ENCODE data around the gene ADARB2. TPM values are rescaled to one million over a fixed set of nuclear protein-coding genes. Genes with fewer than 3 reads are reported as not detected.

Gene ADARB2
- total RNA-seq, 1 donor from 2014 or later, result not detected

DNA sequence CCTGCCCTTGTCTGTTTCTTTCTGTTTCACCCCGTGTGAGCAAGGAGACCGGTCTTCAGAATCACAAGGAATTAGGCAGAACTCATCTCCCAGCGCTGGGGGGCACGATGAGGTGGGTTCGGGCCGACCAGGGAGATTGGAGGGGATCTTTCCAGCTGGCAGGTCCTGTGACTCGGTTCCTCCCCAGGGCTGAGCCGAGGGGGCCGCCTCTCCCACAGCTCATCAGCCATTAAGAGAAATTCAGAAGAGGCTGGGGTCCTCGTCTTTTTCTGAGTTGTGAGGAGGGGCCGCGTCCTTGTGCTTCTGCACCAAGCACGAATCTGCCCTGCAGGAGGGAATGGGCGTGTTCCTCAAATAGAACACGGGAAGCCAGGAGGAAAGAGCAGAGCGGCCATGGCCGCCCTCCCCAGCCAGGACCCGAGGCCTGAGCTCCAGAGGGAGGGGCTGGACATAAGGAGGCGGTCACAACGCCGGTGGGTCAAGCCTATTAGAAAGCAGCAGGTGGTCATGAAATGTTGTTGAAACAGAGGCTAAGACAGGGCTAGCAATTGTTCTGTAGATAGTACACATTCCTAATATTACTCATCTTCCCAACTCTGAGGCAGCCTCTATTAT lies 125.3 kb downstream of the ADARB2 start:
- no peak for DNase-seq

GRCh38 chr10:1610986-1611770 lies 126.1 kb downstream of the ADARB2 start:
- no peak for DNase-seq

GRCh38 chr10:1609648-1609970 lies 127.7 kb downstream of the ADARB2 start:
- no peak for DNase-seq

DNA sequence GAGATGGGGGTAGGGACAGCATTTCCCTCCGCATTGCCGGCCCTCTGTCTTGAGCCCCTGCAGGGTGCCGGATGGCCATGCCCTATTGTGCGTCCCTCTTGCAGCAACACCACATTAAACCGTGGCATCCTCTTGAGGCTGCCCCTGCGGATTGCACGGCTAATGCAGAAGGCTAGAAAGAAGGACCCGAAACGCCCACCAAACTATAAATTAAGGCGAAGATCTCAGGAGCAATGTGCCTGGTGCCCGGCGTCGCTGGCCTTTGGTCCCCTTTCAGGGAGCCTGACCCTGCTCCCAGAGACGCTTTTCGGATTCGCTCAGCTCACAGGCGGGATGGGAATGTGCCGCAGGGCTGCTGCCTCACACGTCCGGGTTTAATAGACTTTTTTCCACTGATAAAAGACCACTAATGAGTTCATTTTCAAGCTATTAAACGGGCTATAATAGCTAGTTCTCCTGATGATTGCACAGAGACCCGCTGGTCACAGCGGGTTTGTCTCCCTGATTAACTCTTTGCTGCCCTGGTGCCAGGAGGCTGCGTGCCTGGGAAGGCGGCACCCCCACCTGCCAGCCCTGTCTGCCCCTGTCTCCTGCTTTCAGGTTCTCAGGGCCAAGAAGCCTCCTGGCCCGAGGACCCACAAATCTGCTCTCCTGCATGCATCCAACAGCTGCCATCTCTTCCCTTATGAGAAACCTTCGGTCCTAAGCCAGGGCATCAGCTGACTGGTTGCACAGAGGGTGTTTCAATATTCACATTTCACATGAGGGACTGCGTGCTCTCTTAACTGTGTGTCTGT lies 128.3 kb downstream of the ADARB2 start:
- DNase-seq, result no peak

DNA sequence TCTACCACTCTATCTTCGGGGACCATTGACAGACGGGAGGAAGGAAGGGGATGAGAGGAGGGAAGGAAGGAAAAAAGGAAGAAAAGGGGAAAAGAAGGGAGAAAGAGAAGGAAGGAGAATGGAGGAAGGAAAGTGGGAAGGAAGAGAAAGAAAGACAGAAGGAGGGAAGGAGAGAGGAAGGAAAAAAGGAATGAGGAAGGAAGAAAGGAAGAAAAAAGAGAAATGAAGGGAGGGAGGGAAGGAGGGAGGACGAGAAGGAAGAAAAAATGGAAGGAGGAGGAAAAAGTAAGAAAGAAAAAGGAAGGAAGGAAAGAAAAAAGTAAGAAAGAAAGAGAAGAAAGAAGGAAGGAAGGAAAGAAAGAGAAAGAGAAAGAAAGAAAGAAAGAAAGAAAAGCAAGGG lies 128.9 kb downstream of the ADARB2 start:
- DNase-seq, result no peak

DNA sequence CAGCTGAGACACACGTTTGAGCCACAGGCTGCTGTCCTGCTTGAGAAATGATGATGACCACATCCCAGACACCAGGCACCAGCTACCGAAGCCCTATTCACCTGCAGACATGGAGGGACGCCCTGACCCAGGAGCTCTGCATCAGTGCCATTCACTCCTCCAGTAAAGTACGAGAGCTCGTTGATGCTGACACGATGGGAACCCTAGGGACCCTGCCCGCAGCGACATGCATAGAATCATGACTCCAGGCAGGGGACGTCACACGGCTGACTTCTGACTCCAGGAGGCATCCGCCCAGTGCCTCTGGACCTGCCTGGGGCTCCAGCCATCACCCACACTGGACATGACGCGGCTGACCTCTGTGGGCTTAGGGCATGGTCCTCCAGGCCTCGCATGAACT lies 129.9 kb downstream of the ADARB2 start:
- DNase-seq, result no peak

- DNase-seq, result no peak
Observed at GRCh38 chr10:1605999-1606940, 131.1 kb downstream of the ADARB2 start.

GRCh38 chr10:1605121-1605520 lies 132.2 kb downstream of the ADARB2 start:
- no peak for DNase-seq

GRCh38 chr10:1604246-1604645 lies 133.1 kb downstream of the ADARB2 start:
- DNase-seq, result no peak

DNA sequence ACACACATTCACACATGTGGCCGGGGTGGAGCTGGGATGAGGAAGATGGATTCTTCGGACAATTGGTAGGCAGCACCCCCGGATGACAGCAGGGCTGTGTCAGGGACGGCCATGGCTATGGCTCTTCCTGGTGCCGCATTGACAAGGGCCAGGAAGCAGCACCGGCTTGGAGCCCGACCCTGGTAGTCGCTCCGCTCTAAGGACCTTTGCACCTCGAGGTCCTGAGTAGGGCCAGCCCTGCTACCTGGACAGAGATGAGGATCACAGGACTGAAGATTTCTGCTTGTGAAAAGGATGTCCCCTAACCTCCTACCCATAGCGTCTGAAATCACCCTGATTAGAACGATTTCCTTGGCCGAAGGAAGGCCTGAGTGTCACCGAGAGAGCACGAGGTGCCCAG lies 134.1 kb downstream of the ADARB2 start:
- DNase-seq, result no peak

DNA sequence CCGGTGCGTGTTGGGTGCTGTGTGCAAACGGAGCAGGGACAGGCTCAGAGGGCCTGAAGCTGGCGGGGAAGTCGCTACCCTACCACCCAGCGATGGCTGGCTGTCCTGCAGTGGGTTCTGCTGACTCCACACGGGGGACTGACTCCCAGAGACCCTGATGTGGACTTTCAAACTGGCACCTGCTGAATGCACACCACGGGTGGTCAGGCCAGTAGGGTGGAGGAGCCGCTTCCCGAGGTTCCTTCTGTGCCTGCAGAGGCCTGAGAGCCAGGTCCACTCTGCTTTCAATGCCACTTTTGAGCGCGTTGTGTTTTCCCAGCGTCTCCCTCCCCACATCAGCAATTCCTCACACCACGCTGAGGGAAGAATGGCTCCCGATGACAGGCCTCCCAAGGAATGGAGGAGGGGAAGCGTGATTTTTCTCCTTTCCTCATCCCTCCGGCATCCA lies 135.3 kb downstream of the ADARB2 start:
- no peak for DNase-seq

GRCh38 chr10:1601406-1601805 lies 135.9 kb downstream of the ADARB2 start:
- no peak for DNase-seq

DNA sequence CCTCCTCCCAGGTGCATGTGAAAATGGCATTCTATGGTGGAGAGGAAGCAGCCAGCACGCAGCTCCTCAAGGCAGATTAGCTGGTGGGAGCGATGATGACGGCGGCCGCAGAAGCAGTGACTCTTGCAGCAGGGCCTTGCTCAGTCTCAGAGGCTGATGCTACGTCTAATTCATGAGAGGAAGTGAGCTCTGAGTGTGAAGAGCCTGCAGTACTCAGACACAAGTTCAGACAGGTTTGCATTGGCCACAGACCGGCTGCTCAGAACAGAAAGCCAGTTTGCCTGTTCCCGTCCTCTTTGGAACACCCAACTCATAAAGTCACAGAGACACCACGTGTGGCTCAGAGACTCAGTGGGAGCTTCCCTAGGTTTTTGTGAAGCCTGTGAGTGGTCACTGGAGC lies 136.5 kb downstream of the ADARB2 start:
- no peak for DNase-seq

DNA sequence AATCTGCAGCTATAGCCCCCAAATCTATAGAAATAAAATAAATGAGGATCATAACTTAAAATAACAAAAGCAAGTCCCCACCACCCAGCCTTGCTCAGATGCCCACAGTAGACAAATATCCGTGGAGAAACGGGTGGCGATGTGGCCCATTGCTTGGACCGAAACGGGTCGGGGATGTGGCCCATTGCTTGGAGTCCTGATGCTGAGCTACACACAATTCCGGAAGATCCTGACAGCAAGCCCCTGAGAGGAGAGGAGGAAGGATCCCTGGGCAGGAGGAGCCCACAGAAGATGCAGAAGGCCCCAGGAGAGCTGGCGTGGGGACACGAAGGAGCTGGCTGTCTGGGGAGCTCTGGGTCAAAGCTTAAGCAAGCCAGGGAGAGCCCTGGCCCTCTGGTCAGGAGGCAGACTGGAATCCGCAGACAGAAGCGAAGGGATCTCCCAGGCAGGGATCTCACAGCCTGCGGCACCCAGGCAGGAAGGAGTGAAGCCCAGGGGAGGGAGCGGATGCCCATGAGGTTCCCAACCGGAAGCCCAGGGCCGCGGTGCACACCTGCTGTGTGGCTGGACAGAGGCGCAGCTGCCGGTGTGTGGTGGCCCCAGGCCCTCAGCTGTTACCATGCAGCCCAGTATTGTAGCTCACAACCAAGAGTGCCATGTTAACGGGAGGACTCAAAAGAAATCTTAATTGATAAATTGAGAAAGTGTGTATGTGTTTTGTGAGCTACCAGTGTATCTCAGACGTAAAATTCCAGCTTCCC lies 138.8 kb downstream of the ADARB2 start:
- DNase-seq, result no peak

DNA sequence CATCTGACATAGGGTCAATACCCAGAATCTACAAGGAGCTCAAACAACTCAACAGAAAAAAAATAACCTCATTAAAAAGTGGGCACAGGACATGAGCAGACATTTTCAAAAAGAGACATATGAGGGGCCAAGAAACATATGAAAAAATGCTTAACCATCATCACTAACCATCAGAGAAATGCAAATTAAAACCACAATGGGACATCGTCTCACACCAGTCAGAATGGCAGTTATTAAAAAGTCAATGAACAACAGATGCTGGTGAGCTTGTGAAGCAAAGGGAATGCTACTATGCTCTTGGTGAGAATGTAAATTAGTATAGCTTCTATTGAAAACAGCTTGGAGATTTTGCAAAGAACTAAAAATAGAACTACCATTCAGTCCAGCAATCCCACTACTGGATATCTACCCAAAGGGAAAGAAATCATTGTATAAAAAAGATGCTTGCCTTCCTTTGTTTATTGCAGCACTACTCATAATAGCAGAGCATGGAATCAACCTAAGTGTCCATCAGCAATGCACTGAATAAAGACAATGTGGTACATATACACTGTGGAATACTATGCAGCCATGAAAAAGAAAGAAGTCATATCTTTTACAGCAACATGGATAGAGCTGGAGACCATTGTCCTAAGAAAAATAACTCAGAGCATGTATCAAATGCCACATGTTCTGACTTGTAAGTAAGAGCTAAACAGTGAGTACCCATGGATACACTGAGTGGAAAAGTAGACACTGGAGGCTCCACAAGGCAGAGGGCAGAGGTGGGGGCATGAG lies 139.8 kb downstream of the ADARB2 start:
- no peak for DNase-seq

DNA sequence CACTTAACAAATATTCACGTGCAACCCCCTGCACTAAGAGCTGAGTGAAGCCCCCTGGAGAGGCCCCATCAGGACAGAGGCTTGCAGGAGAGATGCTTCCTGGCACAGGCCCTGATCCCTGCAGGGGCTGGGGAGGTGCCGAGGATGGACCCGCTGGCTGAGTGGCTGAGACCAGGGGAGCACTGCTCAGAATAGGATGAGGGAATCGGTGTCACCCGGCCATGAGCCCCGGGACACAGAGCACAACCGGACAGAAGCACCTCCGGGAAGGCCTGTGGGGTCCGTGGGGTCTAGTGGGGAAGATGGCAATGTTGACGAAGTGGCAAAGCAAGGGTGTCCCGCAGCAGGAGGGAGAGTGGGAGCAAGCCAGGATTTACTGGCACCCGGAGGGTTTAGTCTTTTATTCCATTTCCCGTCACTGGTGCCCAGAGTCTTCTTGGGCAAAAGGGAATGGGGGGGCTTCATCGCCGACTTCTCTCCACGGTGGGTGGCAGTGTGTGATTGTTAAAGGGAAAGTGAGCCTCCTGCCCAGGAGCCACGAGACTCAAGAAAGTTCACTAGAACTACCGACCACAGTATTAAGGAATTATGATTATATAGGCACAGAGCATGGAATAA lies 140.7 kb downstream of the ADARB2 start:
- no peak for DNase-seq

GRCh38 chr10:1595726-1596125 lies 141.6 kb downstream of the ADARB2 start:
- no peak for DNase-seq

- no peak for DNase-seq
Observed at GRCh38 chr10:1595242-1595600, 142.1 kb downstream of the ADARB2 start.

GRCh38 chr10:1594372-1595241 lies 142.7 kb downstream of the ADARB2 start:
- DNase-seq, result no peak

DNA sequence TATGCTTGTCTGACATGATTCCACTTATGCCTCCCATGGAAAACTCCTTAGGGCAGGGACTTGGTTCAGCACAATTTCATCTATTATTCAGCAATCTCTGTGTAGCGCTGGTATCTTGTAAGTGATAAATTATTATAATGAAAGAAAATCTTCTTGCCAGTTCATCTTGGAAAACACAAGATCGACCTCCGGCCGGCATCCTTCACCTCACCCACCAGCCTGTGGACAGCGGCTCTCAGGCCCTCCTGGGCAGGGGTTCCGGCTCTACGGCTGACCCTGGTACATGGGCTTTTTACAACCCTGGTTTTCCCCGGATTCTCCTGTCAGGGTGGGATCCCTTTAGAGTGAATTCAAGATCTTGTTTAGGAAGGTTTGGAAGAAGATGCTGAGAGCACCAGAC lies 145.6 kb downstream of the ADARB2 start:
- no peak for DNase-seq

All from dermis blood vessel endothelial cell (primary cell).